CD4-positive, alpha-beta T cell (primary cell): ENCODE data around the gene AVP. TPM values are rescaled to one million over a fixed set of nuclear protein-coding genes. Genes with fewer than 3 reads are reported as not detected.
"Not testable (repeated sequence)": the region's sequence is repeated elsewhere in the genome, so short reads cannot be mapped to it uniquely, and the experiment has no call there.

Experiments used
- ATAC-seq: fragments of 200-7000 bp; cut with Tn5 transposase; one replicate; pipeline ENCODE4 v1.10.0; 2022; ENCODE audit warnings: mild to moderate bottlenecking; ENCODE audit not compliant: poor library complexity
- CTCF ChIA-PET: fragments of 350-600 bp; sonication (Branson Sonifier 250); formaldehyde crosslinking; loops from one replicate; lab custom pipeline; 2021; ENCODE audit warnings: antibody characterized with exemption, inconsistent platforms; lab: Charles Lee
- POLR2A ChIA-PET: fragments of 350-600 bp; sonication (Branson Sonifier 250); formaldehyde crosslinking; loops from one replicate; lab custom pipeline; 2021; ENCODE audit warnings: antibody characterized with exemption, inconsistent platforms; lab: Charles Lee
- DNase-seq, 14 experiments: peaks; one replicate each; pipeline ENCODE4 v3.0.0-alpha.2; 2013 to 2020; ENCODE audit warnings: mixed read lengths in 2 of 14
- H3K27ac ChIP-seq, 2 donors: one replicate each; pipeline versions ENCODE4 v1.5.1 to v1.7.0; 2013; ENCODE audit warnings: low read length in 2 of 2, low read depth in 1 of 2, mild to moderate bottlenecking in 1 of 2
- H3K27me3 ChIP-seq, 2 experiments: 1 replicate in 1 of 2; 2 replicates in 1 of 2; pipeline versions ENCODE4 v1.6.1 to v1.7.0; 2013; ENCODE audit warnings: low read length in 2 of 2, control low read depth in 1 of 2, mild to moderate bottlenecking in 1 of 2, moderate library complexity in 1 of 2; ENCODE audit not compliant: insufficient read depth in 2 of 2, control insufficient read depth in 1 of 2
- H3K36me3 ChIP-seq: one replicate; pipeline ENCODE4 v1.6.1; 2013; ENCODE audit warnings: low read length, control low read depth; ENCODE audit not compliant: insufficient read depth
- H3K4me1 ChIP-seq: one replicate; pipeline ENCODE4 v1.6.1; 2013; ENCODE audit warnings: low read length, control low read depth; ENCODE audit not compliant: insufficient read depth
- H3K4me3 ChIP-seq: one replicate; pipeline ENCODE4 v1.5.1; 2013; ENCODE audit warnings: mild to moderate bottlenecking, low read length, moderate library complexity
- H3K9me3 ChIP-seq, 2 experiments: 1 replicate in 1 of 2; 2 replicates in 1 of 2; pipeline versions ENCODE4 v1.6.1 to v1.7.0; 2013; ENCODE audit warnings: low read length in 2 of 2, mild to moderate bottlenecking in 2 of 2, control low read depth in 1 of 2, moderate library complexity in 1 of 2; ENCODE audit not compliant: control insufficient read depth in 1 of 2, insufficient read depth in 1 of 2
- H3K27ac Mint-ChIP-seq: one replicate; pipeline ENCODE4 v1.8.0; 2020; ENCODE audit warnings: mixed read lengths
- H3K27me3 Mint-ChIP-seq: one replicate; pipeline ENCODE4 v1.8.0; 2021; ENCODE audit warnings: mixed read lengths
- H3K36me3 Mint-ChIP-seq: one replicate; pipeline ENCODE4 v1.8.0; 2021; ENCODE audit warnings: low read depth, mixed read lengths
- H3K4me1 Mint-ChIP-seq: one replicate; pipeline ENCODE4 v1.8.0; 2021; ENCODE audit warnings: low read depth, mixed read lengths
- H3K4me3 Mint-ChIP-seq: one replicate; pipeline ENCODE4 v1.8.0; 2020; ENCODE audit warnings: mild to moderate bottlenecking, mixed read lengths
- H3K9me3 Mint-ChIP-seq: one replicate; pipeline ENCODE4 v1.8.0; 2020; ENCODE audit warnings: mixed read lengths
- CTCF ChIP-seq: fragments of 200-600 bp; IDR thresholded peaks from one replicate; pipeline ENCODE4 v1.8.0; 2022; ENCODE audit warnings: antibody characterized with exemption, mild to moderate bottlenecking
- intact Hi-C, 2 experiments: fragments of 100-400 bp; cut with DNase I in 1 of 2; cut with micrococcal nuclease in 1 of 2; formaldehyde crosslinking; loops; one replicate each; pipeline versions ENCODE4 v1.15.1 to v1.9.0; 2023 to 2025; cut with DNase I, micrococcal nuclease
- total RNA-seq, 174 experiments: library from RNA in 2 of 174; stranded (reverse) in 2 of 174; gene quantifications; one replicate each; pipeline ENCODE4 v1.2.3 and lab custom pipeline; 2021 to 2026

The AVP gene
- total RNA-seq, 2 experiments from 2014 or later: 0.47 to 0.56 TPM

- TF ChIP-seq CTCF: no peak
- Histone ChIP-seq H3K9me3 (peaks cover 0 to 24% of the 10 kb centered on the region in 2 experiments), H3K4me1 (peaks cover 22% of the 10 kb centered on the region), H3K4me3 (no peak overlapping the region), H3K27ac (no peak overlapping the region), H3K27me3 (no peaks in the 10 kb centered on the region), H3K36me3 (peaks cover 12% of the 10 kb centered on the region)
- DNase-seq (no peak), ATAC-seq (no peak)
- peaks cover 23% of the 10 kb centered on the region for H3K4me1 Mint-ChIP-seq
- H3K36me3 Mint-ChIP-seq: peaks cover 27% of the 10 kb centered on the region
- no peaks in the 10 kb centered on the region for H3K9me3 Mint-ChIP-seq
- ChIA-PET POLR2A (no interaction called here), CTCF (no interaction called here)
- H3K4me3 Mint-ChIP-seq: no peak overlapping the region
- H3K27ac Mint-ChIP-seq: no peak overlapping the region
- intact Hi-C loops: no loop called here
- H3K27me3 Mint-ChIP-seq: no peaks in the 10 kb centered on the region
Observed at GRCh38 chr20:3126527-3126859, 42.0 kb upstream of the AVP start.

- H3K27ac ChIP-seq, H3K4me3 ChIP-seq, ATAC-seq, DNase-seq, H3K27me3 Mint-ChIP-seq, H3K27ac Mint-ChIP-seq, H3K9me3 Mint-ChIP-seq, POLR2A ChIA-PET, H3K4me3 Mint-ChIP-seq, CTCF ChIA-PET, intact Hi-C loops, H3K27me3 ChIP-seq: not testable (repeated sequence)
- Mint-ChIP-seq H3K36me3 (peaks cover 32% of the 10 kb centered on the region), H3K4me1 (peaks cover 28% of the 10 kb centered on the region)
- H3K9me3 ChIP-seq: peaks cover 0 to 24% of the 10 kb centered on the region in 2 experiments
- H3K36me3 ChIP-seq: peaks cover 18% of the 10 kb centered on the region
- peaks cover 28% of the 10 kb centered on the region for H3K4me1 ChIP-seq
Observed at GRCh38 chr20:3125776-3126526, 41.4 kb upstream of the AVP start.

- ATAC-seq, H3K27me3 ChIP-seq, H3K27me3 Mint-ChIP-seq, DNase-seq, CTCF ChIA-PET, H3K9me3 Mint-ChIP-seq, H3K4me3 Mint-ChIP-seq, H3K4me3 ChIP-seq, H3K27ac ChIP-seq, POLR2A ChIA-PET, H3K27ac Mint-ChIP-seq: not testable (repeated sequence)
- peaks cover 18% of the 10 kb centered on the region for H3K36me3 ChIP-seq
- Mint-ChIP-seq H3K4me1 (peaks cover 33% of the 10 kb centered on the region), H3K36me3 (peaks cover 37% of the 10 kb centered on the region)
- intact Hi-C loops: loop anchor here in 1 of 2 experiments (5.0 kb wide), 1 partner anchor 47 kb away; the partner anchor contains the start of gene LZTS3
- peaks cover 0 to 24% of the 10 kb centered on the region in 2 experiments for H3K9me3 ChIP-seq
- peaks cover 32% of the 10 kb centered on the region for H3K4me1 ChIP-seq
Observed at GRCh38 chr20:3124773-3125560, 40.4 kb upstream of the AVP start.

- Histone ChIP-seq H3K36me3 (peaks cover 19% of the 10 kb centered on the region), H3K9me3 (peaks cover 0 to 24% of the 10 kb centered on the region in 2 experiments), H3K4me1 (peaks cover 33% of the 10 kb centered on the region)
- H3K4me3 ChIP-seq, H3K27me3 Mint-ChIP-seq, POLR2A ChIA-PET, H3K27me3 ChIP-seq, DNase-seq, ATAC-seq, H3K27ac ChIP-seq, H3K9me3 Mint-ChIP-seq, H3K4me3 Mint-ChIP-seq, CTCF ChIA-PET: not testable (repeated sequence)
- intact Hi-C loops: loop anchor here in 1 of 2 experiments (5.0 kb wide), 1 partner anchor 48 kb away; the partner anchor contains the start of gene LZTS3
- H3K27ac Mint-ChIP-seq: peak overlapping the region; percentile 99
- H3K36me3 Mint-ChIP-seq: peaks cover 43% of the 10 kb centered on the region
- H3K4me1 Mint-ChIP-seq: peaks cover 40% of the 10 kb centered on the region
Observed at GRCh38 chr20:3124163-3124562, 39.6 kb upstream of the AVP start.
